GM23338 (cell line): ENCODE data around the gene PDCD11. TPM values are rescaled to one million over a fixed set of nuclear protein-coding genes. Genes with fewer than 3 reads are reported as not detected.

Experiments
- ATAC-seq: fragments of 200-7000 bp; cut with Tn5 transposase; 3 replicates; pipeline ENCODE4 v1.9.1; 2020
- DNase-seq: peaks from one replicate; pipeline ENCODE4 v3.0.0-alpha.2; 2015; ENCODE audit warnings: low spot score
- H2AFZ ChIP-seq: fragments of 200-600 bp; sonication (generic); 2 replicates; pipeline ENCODE4 v1.8.0; 2016; ENCODE audit warnings: antibody characterized with exemption, mild to moderate bottlenecking, moderate library complexity
- H3F3A ChIP-seq: fragments of 200-600 bp; sonication (generic); replicated peaks from 2 replicates; pipeline ENCODE4 v1.8.0; 2017; ENCODE audit warnings: antibody characterized with exemption, mixed run types, low read depth
- H3K27ac ChIP-seq: fragments of 200-600 bp; sonication (generic); 2 replicates; pipeline ENCODE4 v1.6.1; 2016; ENCODE audit warnings: low read depth
- H3K27me3 ChIP-seq: fragments of 200-600 bp; sonication (generic); 2 replicates; pipeline ENCODE4 v1.8.0; 2016; ENCODE audit warnings: mild to moderate bottlenecking, mixed run types, moderate library complexity; ENCODE audit not compliant: insufficient read depth
- H3K36me3 ChIP-seq: fragments of 200-600 bp; sonication (generic); 2 replicates; pipeline ENCODE4 v1.8.0; 2016; ENCODE audit warnings: mild to moderate bottlenecking; ENCODE audit not compliant: insufficient read depth
- H3K4me1 ChIP-seq: fragments of 200-600 bp; sonication (generic); 2 replicates; pipeline ENCODE4 v1.8.0; 2016; ENCODE audit warnings: mild to moderate bottlenecking, moderate library complexity; ENCODE audit not compliant: insufficient read depth
- H3K4me2 ChIP-seq: fragments of 200-600 bp; sonication (generic); 2 replicates; pipeline ENCODE4 v1.7.1; 2017; ENCODE audit warnings: mixed run types
- H3K4me3 ChIP-seq: fragments of 200-600 bp; sonication (generic); 2 replicates; pipeline ENCODE4 v1.6.1; 2016; ENCODE audit warnings: mixed run types
- H3K79me2 ChIP-seq: fragments of 200-600 bp; sonication (generic); replicated peaks from 2 replicates; pipeline ENCODE4 v1.8.0; 2017; ENCODE audit warnings: mild to moderate bottlenecking; ENCODE audit not compliant: insufficient read depth
- H3K9me2 ChIP-seq: fragments of 200-600 bp; sonication (generic); 2 replicates; pipeline ENCODE4 v1.8.0; 2017; ENCODE audit not compliant: insufficient read depth
- H4K20me1 ChIP-seq: fragments of 200-600 bp; sonication (generic); replicated peaks from 2 replicates; pipeline ENCODE4 v1.8.0; 2017; ENCODE audit warnings: mild to moderate bottlenecking; ENCODE audit not compliant: insufficient read depth
- H3K27ac Mint-ChIP-seq: 2 replicates; pipeline ENCODE4 v1.8.0; 2020; ENCODE audit warnings: inconsistent platforms, mild to moderate bottlenecking, moderate library complexity, mixed read lengths
- H3K27me3 Mint-ChIP-seq: 3 replicates; pipeline ENCODE4 v1.8.0; 2022; ENCODE audit warnings: low read depth, mild to moderate bottlenecking, moderate library complexity, mixed read lengths, inconsistent platforms; ENCODE audit not compliant: insufficient read depth, poor library complexity
- H3K36me3 Mint-ChIP-seq: 3 replicates; pipeline ENCODE4 v1.8.0; 2021; ENCODE audit warnings: low read depth, mild to moderate bottlenecking, inconsistent platforms, moderate library complexity, mixed read lengths
- H3K4me1 Mint-ChIP-seq: 3 replicates; pipeline ENCODE4 v1.8.0; 2020; ENCODE audit warnings: mild to moderate bottlenecking, inconsistent platforms, mixed read lengths
- H3K4me3 Mint-ChIP-seq: 3 replicates; pipeline ENCODE4 v1.8.0; 2021; ENCODE audit warnings: moderate library complexity, mild to moderate bottlenecking, inconsistent platforms, mixed read lengths
- H3K9me3 Mint-ChIP-seq: 3 replicates; pipeline ENCODE4 v1.8.0; 2020; ENCODE audit warnings: moderate library complexity, mild to moderate bottlenecking, inconsistent platforms, mixed read lengths
- CREB1 ChIP-seq: fragments of 250-450 bp; sonication (Bioruptor Pico); IDR thresholded peaks from 2 replicates; pipeline ENCODE4 v1.5.0; 2020; ENCODE audit warnings: low read depth, mild to moderate bottlenecking, moderate library complexity
- CTCF ChIP-seq, 2 experiments: fragments of 200-600 bp in 1 of 2; sonication (generic) in 1 of 2; conservative IDR thresholded peaks; 2 replicates each; pipeline versions ENCODE4 v1.5.1 to v1.6.1; 2016 to 2017; ENCODE audit warnings: antibody characterized with exemption in 2 of 2, low read depth in 2 of 2, mild to moderate bottlenecking in 2 of 2, moderate library complexity in 1 of 2
- ETS1 ChIP-seq: IDR thresholded peaks from 2 replicates; pipeline ENCODE4 v1.6.1; 2016; ENCODE audit warnings: antibody characterized with exemption
- EZH2 ChIP-seq: fragments of 200-600 bp; sonication (generic); IDR thresholded peaks from one replicate; pipeline ENCODE4 v1.8.0; 2017; ENCODE audit warnings: antibody characterized with exemption, mild to moderate bottlenecking, low read depth; ENCODE audit not compliant: unreplicated experiment
- EZH2phosphoT487 ChIP-seq: fragments of 200-600 bp; sonication (generic); IDR thresholded peaks from one replicate; pipeline ENCODE4 v1.8.1; 2018; ENCODE audit warnings: antibody characterized with exemption; ENCODE audit not compliant: unreplicated experiment
- REST ChIP-seq: IDR thresholded peaks from one replicate; pipeline ENCODE4 v1.6.1; 2018; ENCODE audit warnings: antibody characterized with exemption; ENCODE audit not compliant: unreplicated experiment
- STAT1 ChIP-seq: IDR thresholded peaks from one replicate; pipeline ENCODE4 v1.6.1; 2016; ENCODE audit warnings: antibody characterized with exemption; ENCODE audit not compliant: unreplicated experiment
- ZNF114 ChIP-seq: fragments of 250-450 bp; sonication (Bioruptor Pico); IDR thresholded peaks from 2 replicates; pipeline ENCODE4 v1.5.0; 2020; ENCODE audit warnings: mild to moderate bottlenecking, moderate library complexity
- ZNF331 ChIP-seq: fragments of 250-450 bp; sonication (Bioruptor Pico); IDR thresholded peaks from 2 replicates; pipeline ENCODE4 v1.5.0; 2020; ENCODE audit warnings: low read depth, mild to moderate bottlenecking, moderate library complexity
- ZNF462 ChIP-seq: fragments of 250-450 bp; sonication (Bioruptor Pico); IDR thresholded peaks from 2 replicates; pipeline ENCODE4 v1.5.0; 2020; ENCODE audit warnings: mild to moderate bottlenecking, moderate library complexity
- polyA plus RNA-seq: library from polyadenylated mRNA; unstranded; fragments of >200 nt; fragmentation: Nextera tagmentation; extraction: Ambion mirVana; gene quantifications from 2 replicates; pipeline ENCODE4 v1.2.1, GENCODE V29; 2016
- total RNA-seq: library from RNA; depleted of rRNA; stranded (reverse); fragments of >200 nt; shearing (Covaris generic); gene quantifications from 2 replicates; pipeline ENCODE4 v1.2.3, GENCODE V29; 2014

PDCD11 gene
- total and polyA plus RNA-seq, 2 experiments from 2014 or later, result 82.1 to 87.8 TPM

GRCh38 chr10:103367379-103367781 lies 29.0 kb upstream of the PDCD11 start (continued):
- TF ChIP-seq REST, result no peak
- no peak for TF ChIP-seq EZH2
- no peak for TF ChIP-seq CREB1 (CRISPR knock-in tag)
- TF ChIP-seq ZNF114 (CRISPR knock-in tag), result no peak
- TF ChIP-seq ETS1, result no peak
- TF ChIP-seq ZNF331 (CRISPR knock-in tag), result no peak
- TF ChIP-seq STAT1, result no peak

- Histone ChIP-seq H3K36me3 (no peaks in the 10 kb centered on the region), H3K9me2 (no peaks in the 10 kb centered on the region), H3K4me2 (peak within 1 kb of the TSS; percentile 72), H3F3A (0 out of 2 replicates have a peak, but pooled peaks cover 2% of the 10 kb centered on the region), H3K4me1 (no peaks in the 10 kb centered on the region; the same call in 1 of the 2 replicates), H2AFZ (peak within 1 kb of the TSS; percentile 0; the same call in 1 of the 2 replicates), H4K20me1 (peaks cover 11% of the 10 kb centered on the region), H3K27me3 (no peaks in the 10 kb centered on the region), H3K79me2 (peaks cover 25% of the 10 kb centered on the region), H3K27ac (peak within 1 kb of the TSS; percentile 5; the same call in 1 of the 2 replicates), H3K4me3 (peak within 1 kb of the TSS; percentile 85)
- 0 out of 2 replicates have a peak within 1 kb of the TSS, but pooled peaks have one; percentile 38 for H3K27ac Mint-ChIP-seq
- H3K9me3 Mint-ChIP-seq, result peaks cover 5% of the 10 kb centered on the region; the same call in 2 of the 3 replicates
- no peaks in the 10 kb centered on the region for H3K36me3 Mint-ChIP-seq
- H3K4me1 Mint-ChIP-seq, result peaks cover 2% of the 10 kb centered on the region; the same call in 2 of the 3 replicates
- H3K27me3 Mint-ChIP-seq, result no peaks in the 10 kb centered on the region
- ATAC-seq, result peak; percentile 72
- H3K4me3 Mint-ChIP-seq, result peak within 1 kb of the TSS; percentile 85
- DNase-seq, result peak; percentile 98
- TF ChIP-seq EZH2phosphoT487 (no peak), ZNF462 (no peak), CREB1 (CRISPR knock-in tag) (no peak), CTCF (conservative IDR thresholded peaks at IDR 0.05; ENCODE audit: low read depth in 2 of 2) (no peak), STAT1 (no peak), EZH2 (no peak), ZNF331 (CRISPR knock-in tag) (no peak), ZNF114 (CRISPR knock-in tag) (no peak)
These were observed 28.5 kb upstream of the PDCD11 start, which contains the start of gene TAF5 for GRCh38 chr10:103367782-103368518. Gene TAF5 (plus strand): TSS chr10:103367976. CDS start chr10:103367990, 14 bp downstream.
